NOMO-1 treated with DMSO at 0.1 percent for 48 hours (cell line): Measurements from ENCODE around the gene LTC4S.
"Not testable (repeated sequence)": the region's sequence is repeated elsewhere in the genome, so short reads cannot be mapped to it uniquely, and the experiment has no call there.

Experiments
- DNase-seq: peaks from one replicate; lab custom pipeline; 2025; ENCODE audit not compliant: unreplicated experiment; lab: John Stamatoyannopoulos, UW

The LTC4S gene

DNA sequence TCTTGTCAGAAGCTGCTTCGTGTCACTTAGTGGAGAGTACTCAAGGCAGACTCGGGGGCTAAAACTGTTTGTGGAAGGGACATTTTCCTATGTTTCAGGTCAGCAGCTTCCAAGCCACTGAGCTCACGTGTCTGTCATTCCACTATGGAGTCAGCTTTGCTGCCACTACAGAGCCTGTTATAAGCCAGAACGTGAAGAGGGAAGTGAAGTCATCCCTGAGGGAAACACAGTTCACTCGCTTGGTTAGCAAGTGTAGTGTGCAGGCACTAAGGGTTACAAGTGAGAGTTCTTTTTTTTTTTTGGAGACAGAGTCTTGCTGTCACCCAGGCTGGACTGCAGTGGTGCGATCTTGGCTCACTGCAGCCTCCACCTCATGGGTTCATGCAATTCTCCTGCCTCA, 24.5 kb upstream of the LTC4S start:
- DNase-seq = no peak

- peak; percentile 65 for DNase-seq
Measured at GRCh38 chr5:179769796-179770195, 24.0 kb upstream of the LTC4S start.

DNA sequence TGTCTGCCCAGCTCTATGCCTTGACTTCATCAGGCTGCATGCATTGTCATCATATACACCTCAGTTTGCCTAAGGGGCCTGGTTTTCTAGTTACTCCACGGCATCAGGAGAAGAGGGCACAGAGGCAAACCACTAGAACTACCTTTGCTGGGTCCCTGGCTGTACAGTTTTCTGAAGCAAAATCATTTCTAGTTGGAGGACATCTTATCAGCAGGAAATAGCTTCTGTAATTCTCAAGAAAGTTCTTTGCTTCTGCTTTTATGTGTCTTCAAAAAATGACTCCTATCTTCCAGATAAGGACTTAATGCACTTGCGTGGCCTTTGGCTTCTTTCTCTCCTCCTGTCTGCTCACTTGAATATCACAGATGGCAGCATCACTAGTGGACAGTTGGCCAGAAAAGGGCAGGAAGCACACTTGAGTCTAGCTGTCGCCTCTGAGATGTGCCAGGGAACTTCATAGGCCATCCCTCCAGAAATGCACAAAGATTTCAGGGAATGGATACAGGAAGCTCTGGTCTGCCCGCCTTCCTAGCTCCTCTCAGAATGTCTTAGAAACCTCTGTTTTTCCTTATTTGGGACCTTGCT, 22.4 kb upstream of the LTC4S start:
- DNase-seq = peak; percentile 19

GRCh38 chr5:179772351-179772750, 21.4 kb upstream of the LTC4S start:
- DNase-seq = peak; percentile 91

GRCh38 chr5:179773686-179774040, 20.1 kb upstream of the LTC4S start:
- no peak for DNase-seq

- no peak for DNase-seq
Measured at GRCh38 chr5:179774442-179774841, 19.3 kb upstream of the LTC4S start.

GRCh38 chr5:179776411-179776938, 17.3 kb upstream of the LTC4S start:
- no peak for DNase-seq

DNA sequence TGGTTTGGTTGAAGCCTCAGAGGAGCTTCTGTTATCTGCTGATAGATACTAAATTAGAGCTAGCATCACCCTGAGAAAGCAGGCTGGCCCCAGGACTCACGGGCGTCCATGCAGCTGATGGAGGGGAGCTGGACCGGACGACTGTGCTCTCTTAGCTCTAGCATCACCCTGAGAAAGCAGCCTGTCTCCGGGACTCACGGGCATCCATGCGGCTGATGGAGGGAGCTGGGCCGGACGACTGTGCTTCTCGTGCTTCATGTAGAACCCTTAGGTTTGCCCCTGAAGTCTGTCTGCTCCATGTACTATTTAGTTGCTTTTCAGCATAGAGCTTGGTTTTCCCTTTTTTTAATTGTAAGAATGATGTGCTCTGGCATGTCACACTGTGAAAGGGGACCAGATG, 16.3 kb upstream of the LTC4S start:
- no peak for DNase-seq

DNA sequence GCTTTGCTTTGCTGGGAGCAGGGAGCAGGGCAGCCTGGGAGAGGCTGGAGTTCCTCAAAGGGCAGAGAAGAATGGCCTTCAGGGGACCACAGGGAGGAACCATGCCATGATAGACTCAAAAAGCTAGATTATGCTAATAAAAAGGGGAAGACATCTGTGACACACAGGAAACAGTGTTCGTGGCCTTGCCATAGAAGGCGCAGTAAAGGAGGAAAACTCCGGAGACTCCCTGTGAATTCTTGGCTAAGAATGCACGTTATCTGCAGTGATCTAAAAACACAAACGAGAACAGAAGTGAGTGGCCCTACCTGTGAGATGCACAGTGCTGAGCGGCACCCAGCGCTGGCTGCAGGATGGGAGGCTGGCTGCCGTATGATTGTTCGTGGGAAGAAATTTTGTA, 15.9 kb upstream of the LTC4S start:
- DNase-seq = peak; percentile 29

DNA sequence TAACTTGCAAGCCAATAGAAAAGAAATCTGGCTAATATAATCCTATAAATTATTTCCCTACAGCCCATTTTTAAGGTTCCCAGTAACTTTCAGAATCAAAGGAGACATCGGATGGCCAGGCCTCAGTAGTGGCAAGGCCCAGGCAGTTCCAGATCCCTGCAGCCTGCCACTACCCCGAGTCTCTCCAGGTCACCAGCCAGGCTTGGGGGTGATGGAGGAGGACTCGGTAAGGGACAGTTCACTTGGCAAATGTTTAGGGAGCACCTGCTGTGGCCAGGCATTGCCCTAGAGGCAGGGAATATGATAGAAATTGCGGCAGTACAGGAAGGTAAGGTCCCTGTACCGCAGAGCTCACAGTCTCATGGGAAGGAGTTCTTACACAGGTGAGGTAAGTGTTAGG, 15.2 kb upstream of the LTC4S start:
- DNase-seq = no peak

- DNase-seq = no peak
Measured at GRCh38 chr5:179779826-179780225, 14.0 kb upstream of the LTC4S start.

GRCh38 chr5:179780362-179780761, 13.4 kb upstream of the LTC4S start:
- DNase-seq = peak; percentile 85

DNA sequence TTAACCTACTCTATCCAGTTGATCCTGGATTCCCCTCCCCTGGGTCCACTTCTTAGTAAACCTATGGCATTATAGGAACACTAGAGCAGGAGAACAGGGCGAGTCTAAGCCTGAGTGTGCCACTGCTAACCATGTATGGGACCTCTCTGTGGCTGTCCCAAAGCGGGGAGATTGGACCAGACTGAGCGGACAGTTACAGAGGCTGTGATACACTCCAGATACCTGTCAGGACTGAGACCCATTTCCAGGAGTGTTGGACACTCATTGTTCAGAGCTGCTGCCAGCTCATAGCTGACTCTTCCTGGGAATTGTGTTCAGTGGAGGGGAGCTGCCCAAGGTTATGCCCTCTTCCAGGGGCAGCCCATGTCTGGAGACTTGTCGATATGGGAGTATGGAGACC, 11.9 kb upstream of the LTC4S start:
- DNase-seq = no peak

- DNase-seq = no peak
Measured at GRCh38 chr5:179783128-179783527, 10.7 kb upstream of the LTC4S start.

- DNase-seq = no peak
Measured at GRCh38 chr5:179786861-179787260, 6.9 kb upstream of the LTC4S start.

GRCh38 chr5:179788193-179788854, 5.5 kb upstream of the LTC4S start:
- no peak for DNase-seq

DNA sequence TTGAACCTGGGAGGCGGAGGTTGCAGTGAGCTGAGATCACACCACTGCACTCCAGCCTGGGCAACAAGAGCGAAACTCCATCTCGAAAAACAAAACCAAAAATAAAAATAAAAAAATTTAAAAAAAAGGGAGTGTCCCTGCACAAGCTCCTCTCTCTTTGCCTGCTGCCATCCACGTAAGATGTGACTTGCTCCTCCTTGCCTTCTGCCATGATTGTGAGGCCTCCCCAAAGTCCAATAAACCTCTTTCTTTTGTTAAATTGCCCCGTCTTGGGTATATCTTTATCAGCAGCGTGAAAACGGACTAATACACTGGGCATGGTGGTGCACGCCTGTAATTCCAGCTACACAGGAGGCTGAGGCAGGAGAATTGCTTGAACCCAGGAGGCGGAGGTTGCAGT, 4.5 kb upstream of the LTC4S start:
- DNase-seq = not testable (repeated sequence)

DNA sequence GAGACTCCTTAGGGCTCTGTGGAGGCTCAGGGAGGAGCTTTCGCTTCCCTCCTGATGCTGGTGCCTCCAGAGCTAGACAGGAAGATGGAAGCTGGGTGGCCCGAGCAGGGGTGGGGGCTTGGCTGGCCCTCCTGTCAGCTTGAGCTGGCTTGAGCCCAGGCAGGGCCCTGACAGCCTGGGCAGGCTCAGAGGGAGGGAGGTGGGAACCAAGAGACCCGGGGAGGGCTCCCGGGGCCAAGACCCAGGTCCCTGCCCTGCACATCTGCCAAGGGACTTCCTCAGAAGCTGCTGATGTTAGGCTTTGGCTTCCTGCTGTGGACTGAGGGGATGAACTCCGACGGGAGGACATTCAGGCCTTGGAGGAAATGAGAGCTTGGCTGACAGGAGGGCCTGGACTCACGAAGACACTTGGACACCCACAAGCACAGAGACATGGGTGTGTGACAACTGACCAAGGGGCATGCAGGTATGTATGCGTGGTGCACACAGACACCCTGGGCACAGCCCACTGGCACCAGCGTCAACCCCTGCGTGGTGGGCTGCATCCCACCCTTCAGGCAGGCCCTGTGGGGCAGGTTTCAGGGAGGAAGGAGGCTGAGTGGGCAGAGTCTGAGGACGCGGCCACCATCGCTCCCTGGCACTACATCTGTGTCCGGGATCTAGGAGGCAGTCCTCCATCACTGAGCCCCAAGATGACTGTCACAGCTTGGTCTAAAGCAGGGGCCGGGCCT, 1.7 kb upstream of the LTC4S start:
- DNase-seq = no peak

GRCh38 chr5:179792612-179793467, 946 bp upstream of the LTC4S start:
- DNase-seq = peak; percentile 27

DNA sequence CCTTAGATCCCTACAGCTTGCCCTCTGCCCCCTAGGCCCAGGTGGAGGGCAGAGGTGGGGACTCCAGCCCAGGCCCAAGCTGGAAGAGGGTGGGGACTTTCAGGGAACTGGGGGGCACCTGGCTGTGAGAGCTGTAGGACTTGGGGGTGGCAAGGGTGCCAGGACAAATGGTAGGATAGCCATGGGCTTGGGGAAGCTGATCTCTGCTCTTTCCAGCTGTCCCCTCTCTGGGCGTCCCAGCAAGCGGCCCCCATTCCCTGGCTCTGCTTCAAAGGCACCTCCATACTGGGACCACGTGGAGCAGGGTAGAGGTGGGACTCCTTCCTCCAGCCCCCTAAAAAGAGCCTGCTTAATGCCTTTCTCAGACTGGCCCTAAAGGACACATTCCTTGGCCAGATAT, 385 bp downstream of the LTC4S start:
- DNase-seq = no peak

- DNase-seq = no peak
Measured at GRCh38 chr5:179794575-179794974, 789 bp downstream of the LTC4S start.
